HEK293T (cell line): ENCODE data around the gene TJAP1.
"Not testable (repeated sequence)": the region's sequence is repeated elsewhere in the genome, so short reads cannot be mapped to it uniquely, and the experiment has no call there.

Experiments
- CTCF ChIA-PET: fragments of 350-600 bp; formaldehyde crosslinking; extraction: SDS; loops from one replicate; lab custom pipeline; 2021; ENCODE audit warnings: antibody characterized with exemption, inconsistent platforms; lab: Yijun Ruan, JAX
- POLR2A ChIA-PET: fragments of 350-600 bp; formaldehyde crosslinking; extraction: SDS; loops from one replicate; lab custom pipeline; 2020; ENCODE audit warnings: antibody characterized with exemption, inconsistent platforms; lab: Yijun Ruan, JAX
- DNase-seq: peaks from one replicate; pipeline ENCODE4 v3.0.0; 2012; ENCODE audit warnings: mixed read lengths; ENCODE audit errors: extremely low spot score
- ARNT ChIP-seq: fragments of 450-650 bp; IDR thresholded peaks from 2 replicates; pipeline ENCODE4 v1.6.1; 2017; ENCODE audit warnings: mild to moderate bottlenecking
- BHLHE40 ChIP-seq: fragments of 450-650 bp; IDR thresholded peaks from 2 replicates; pipeline ENCODE4 v1.6.1; 2016; ENCODE audit warnings: mild to moderate bottlenecking, moderate library complexity, borderline replicate concordance
- CTBP1 ChIP-seq: fragments of 450-650 bp; IDR thresholded peaks from 2 replicates; pipeline ENCODE4 v1.6.1; 2016; ENCODE audit warnings: borderline replicate concordance
- ELF4 ChIP-seq: fragments of 450-650 bp; IDR thresholded peaks from 2 replicates; pipeline ENCODE4 v1.6.1; 2017; ENCODE audit warnings: antibody characterized with exemption
- FOXA1 ChIP-seq: fragments of 450-650 bp; IDR thresholded peaks from 2 replicates; pipeline ENCODE4 v1.6.1; 2016; ENCODE audit warnings: mild to moderate bottlenecking
- FOXK2 ChIP-seq: fragments of 450-650 bp; IDR thresholded peaks from 2 replicates; pipeline ENCODE4 v1.6.1; 2016; ENCODE audit warnings: mild to moderate bottlenecking
- FOXM1 ChIP-seq: fragments of 450-650 bp; IDR thresholded peaks from 2 replicates; pipeline ENCODE4 v1.6.1; 2017; ENCODE audit warnings: mild to moderate bottlenecking, borderline replicate concordance
- HDGF ChIP-seq: fragments of 450-650 bp; IDR thresholded peaks from 2 replicates; pipeline ENCODE4 v1.6.1; 2017; ENCODE audit warnings: antibody characterized with exemption, borderline replicate concordance
- L3MBTL2 ChIP-seq: fragments of 450-650 bp; conservative IDR thresholded peaks from 2 replicates; pipeline ENCODE4 v1.6.1; 2016; ENCODE audit warnings: mild to moderate bottlenecking
- LEF1 ChIP-seq: fragments of 450-650 bp; IDR thresholded peaks from 2 replicates; pipeline ENCODE4 v1.6.1; 2017; ENCODE audit warnings: mild to moderate bottlenecking, borderline replicate concordance
- NFRKB ChIP-seq: fragments of 450-650 bp; IDR thresholded peaks from 2 replicates; pipeline ENCODE4 v1.6.1; 2016; ENCODE audit warnings: mild to moderate bottlenecking, moderate library complexity
- SP1 ChIP-seq: fragments of 450-650 bp; IDR thresholded peaks from 2 replicates; pipeline ENCODE4 v1.6.1; 2017
- SUZ12 ChIP-seq: fragments of 450-650 bp; IDR thresholded peaks from 2 replicates; pipeline ENCODE4 v1.6.1; 2016; ENCODE audit warnings: mild to moderate bottlenecking
- TARDBP ChIP-seq: fragments of 450-650 bp; IDR thresholded peaks from 2 replicates; pipeline ENCODE4 v1.6.1; 2016
- ZNF384 ChIP-seq: fragments of 450-650 bp; IDR thresholded peaks from 2 replicates; pipeline ENCODE4 v1.6.1; 2016
- TF ChIP-seq, protein P1 (sequence below): fragments of 450-650 bp; IDR thresholded peaks from 2 replicates; pipeline ENCODE4 v1.6.1; 2016

The TJAP1 gene

DNA sequence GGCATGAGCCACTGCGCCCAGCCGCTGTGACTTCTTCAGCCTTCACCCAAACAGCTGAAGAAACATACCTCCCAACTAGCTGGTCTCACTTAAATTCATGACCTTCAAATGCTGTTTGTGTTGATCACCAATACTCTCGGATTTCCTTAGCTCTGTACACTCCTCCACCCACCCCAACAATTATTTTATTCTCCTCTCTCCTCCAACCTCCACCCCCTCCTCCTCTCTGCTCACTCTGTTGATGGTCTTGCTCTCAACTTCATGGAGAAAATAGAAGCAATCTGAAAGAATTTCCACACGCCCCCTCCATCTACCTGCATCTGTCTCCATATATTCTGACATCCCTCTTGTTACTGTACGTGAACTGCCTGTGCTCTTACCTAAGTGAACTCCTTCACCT lies 15.4 kb upstream of the TJAP1 start:
- CTCF ChIA-PET: no interaction called here
- POLR2A ChIA-PET: no interaction called here
- TF ChIP-seq, protein P1, sequence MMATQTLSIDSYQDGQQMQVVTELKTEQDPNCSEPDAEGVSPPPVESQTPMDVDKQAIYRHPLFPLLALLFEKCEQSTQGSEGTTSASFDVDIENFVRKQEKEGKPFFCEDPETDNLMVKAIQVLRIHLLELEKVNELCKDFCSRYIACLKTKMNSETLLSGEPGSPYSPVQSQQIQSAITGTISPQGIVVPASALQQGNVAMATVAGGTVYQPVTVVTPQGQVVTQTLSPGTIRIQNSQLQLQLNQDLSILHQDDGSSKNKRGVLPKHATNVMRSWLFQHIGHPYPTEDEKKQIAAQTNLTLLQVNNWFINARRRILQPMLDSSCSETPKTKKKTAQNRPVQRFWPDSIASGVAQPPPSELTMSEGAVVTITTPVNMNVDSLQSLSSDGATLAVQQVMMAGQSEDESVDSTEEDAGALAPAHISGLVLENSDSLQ: no peak
- TF ChIP-seq LEF1 (no peak), HDGF (no peak)
- DNase-seq: no peak

DNA sequence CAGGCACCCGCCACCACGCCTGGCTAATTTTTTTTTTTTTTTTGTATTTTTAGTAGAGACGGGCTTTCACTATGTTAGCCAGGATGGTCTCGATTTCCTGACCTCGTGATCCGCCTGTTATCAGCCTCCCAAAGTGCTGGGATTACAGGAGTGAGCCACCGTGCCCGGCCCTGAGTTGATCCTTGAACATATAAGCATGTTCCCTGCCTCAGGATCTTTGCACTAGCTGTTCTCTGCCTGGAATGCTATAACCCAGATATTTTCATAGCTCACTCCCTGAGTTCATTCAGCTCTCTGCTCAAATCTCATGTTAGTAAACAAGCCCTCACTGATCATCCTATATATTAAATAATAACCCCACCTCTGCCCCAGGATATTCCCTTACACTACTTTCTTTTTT lies 13.0 kb upstream of the TJAP1 start:
- POLR2A ChIA-PET: interaction anchor here (0.7 to 1.6 kb wide), 2 partner anchors 11 to 13 kb away, joined by 3 to 6 read pairs; partner anchors contain the start of gene TJAP1
- TF ChIP-seq ZNF384: no peak
- TF ChIP-seq FOXK2: no peak
- no peak for TF ChIP-seq HDGF
- TF ChIP-seq, protein P1: no peak
- no peak for TF ChIP-seq BHLHE40
- TF ChIP-seq TARDBP: no peak
- no peak for TF ChIP-seq FOXA1
- TF ChIP-seq NFRKB: no peak
- TF ChIP-seq FOXM1: no peak
- TF ChIP-seq SP1: no peak
- TF ChIP-seq ELF4: no peak
- TF ChIP-seq LEF1: no peak
- CTCF ChIA-PET: no interaction called here
- DNase-seq: no peak

DNA sequence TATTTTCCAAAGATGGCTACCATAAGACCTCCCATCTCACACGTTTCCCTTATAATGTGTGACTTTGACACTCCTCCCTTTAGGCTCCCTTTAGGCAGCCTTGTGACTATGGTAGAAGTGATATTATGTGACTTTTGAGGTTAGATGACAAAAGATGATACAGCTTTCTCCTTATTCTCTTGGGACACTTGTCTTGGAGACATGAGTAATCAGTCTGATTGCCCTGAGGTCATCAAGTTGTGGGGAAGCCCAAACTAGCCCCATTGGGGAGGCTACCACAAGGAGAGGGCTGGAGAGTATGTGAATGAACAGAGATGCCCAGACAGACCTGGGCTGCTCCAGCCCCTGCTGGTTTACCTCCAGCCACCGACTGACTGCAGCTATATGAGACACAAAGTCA lies 11.4 kb upstream of the TJAP1 start:
- ChIA-PET POLR2A (no interaction called here), CTCF (no interaction called here)
- no peak for DNase-seq

DNA sequence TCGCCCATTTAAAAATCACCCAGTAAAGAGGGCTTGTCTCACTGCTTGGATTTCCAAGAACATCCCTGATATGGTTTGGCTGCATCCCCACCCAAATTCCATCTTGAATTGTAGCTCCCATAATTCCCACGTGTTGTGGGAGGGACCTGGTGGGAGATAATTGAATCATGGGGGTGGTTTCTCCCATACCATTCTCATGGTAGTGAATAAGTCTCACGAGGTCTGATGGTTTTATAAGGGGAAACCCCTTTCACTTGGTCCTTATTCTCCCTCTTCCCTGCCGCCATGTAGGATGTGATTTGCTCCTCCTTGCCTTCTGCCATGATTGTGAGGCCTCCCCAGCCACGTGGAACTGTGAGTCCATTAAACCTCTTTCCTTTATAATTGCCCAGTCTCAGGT lies 10.1 kb upstream of the TJAP1 start:
- POLR2A ChIA-PET, CTCF ChIA-PET, DNase-seq: not testable (repeated sequence)

More for the DNA sequence above, 11.4 kb upstream of the TJAP1 start:
- TF ChIP-seq TARDBP (no peak), FOXM1 (no peak), LEF1 (no peak), L3MBTL2 (no peak), NFRKB (no peak), FOXA1 (no peak), FOXK2 (no peak), HDGF (no peak), SUZ12 (no peak), ZNF384 (no peak), BHLHE40 (no peak), ELF4 (no peak), SP1 (no peak), CTBP1 (no peak), ARNT (no peak)
- TF ChIP-seq, protein P1: no peak

DNA sequence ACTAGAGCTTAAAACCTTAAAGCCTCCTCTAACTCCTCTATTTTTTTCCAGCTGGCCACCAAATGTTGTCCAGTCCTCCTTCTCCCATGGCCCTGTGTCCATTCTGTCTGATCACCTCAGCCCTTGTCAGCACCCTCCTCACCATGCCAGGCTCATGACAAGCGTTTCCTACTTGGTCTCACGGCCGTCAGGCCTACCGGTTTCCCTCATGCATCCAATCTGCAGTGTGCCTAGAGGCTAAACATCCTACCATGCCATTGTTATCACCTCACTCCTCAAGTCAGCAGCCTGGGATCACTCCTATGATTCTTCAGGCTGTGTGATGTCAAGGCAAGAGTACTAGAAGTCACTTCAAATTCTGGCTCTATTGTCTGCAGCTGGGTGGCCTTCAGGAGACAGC lies 9.6 kb upstream of the TJAP1 start:
- POLR2A ChIA-PET: interaction anchor here (2.7 kb wide), 1 partner anchor 10 kb away, joined by 7 read pairs; the partner anchor contains the start of gene TJAP1
- DNase-seq: no peak
- TF ChIP-seq SP1 (no peak), NFRKB (no peak), CTBP1 (no peak), SUZ12 (no peak), ARNT (no peak), FOXK2 (no peak), TARDBP (no peak), HDGF (no peak), ELF4 (no peak), ZNF384 (no peak), LEF1 (no peak), BHLHE40 (no peak), FOXM1 (no peak), L3MBTL2 (no peak)
- TF ChIP-seq, protein P1: no peak
- CTCF ChIA-PET: no interaction called here

DNA sequence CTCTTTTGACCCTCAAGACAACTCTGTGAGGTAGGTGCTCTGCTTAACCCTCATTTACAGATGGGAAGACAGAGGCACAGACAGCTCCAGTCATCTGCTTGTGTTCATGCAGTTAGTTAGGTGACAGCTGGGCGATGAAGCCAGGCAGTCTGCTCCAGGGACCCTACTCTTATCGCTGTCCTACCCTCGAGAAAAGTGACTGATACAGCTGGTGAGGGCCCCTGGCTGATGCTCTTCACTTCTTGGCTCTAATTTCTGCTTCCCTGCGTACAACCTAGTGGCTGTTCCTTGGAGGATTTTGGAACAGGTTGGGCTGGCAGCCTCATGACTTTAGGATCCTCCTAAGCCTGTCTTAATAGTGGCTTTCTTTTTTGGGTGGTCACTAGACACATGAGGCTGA lies 9.1 kb upstream of the TJAP1 start:
- CTCF ChIA-PET: no interaction called here
- POLR2A ChIA-PET: interaction anchor here (2.7 kb wide), 1 partner anchor 10 kb away, joined by 7 read pairs; the partner anchor contains the start of gene TJAP1
- no peak for DNase-seq
- TF ChIP-seq SUZ12: no peak
- TF ChIP-seq ARNT: no peak
